PC-3 (cell line): Measurements from ENCODE around the gene ABHD11.

Experiments used
- CTCF ChIP-seq: fragments of 300-600 bp; sonication (generic); conservative IDR thresholded peaks from 2 replicates; pipeline ENCODE4 v1.5.1; 2017; ENCODE audit warnings: antibody characterized with exemption, low read depth, mild to moderate bottlenecking, low read length
- EZH2phosphoT487 ChIP-seq: fragments of 300-600 bp; sonication (generic); IDR thresholded peaks from 2 replicates; pipeline ENCODE4 v1.6.1; 2018; ENCODE audit warnings: mild to moderate bottlenecking, antibody characterized with exemption, low read length, borderline replicate concordance

GRCh38 chr7:73786588-73786987, 48.0 kb upstream of the ABHD11 start:
- TF ChIP-seq CTCF (no peak), EZH2phosphoT487 (no peak)
